DOHH2 (cell line): ENCODE measurements around the gene ZFYVE19.

Experiments
- H3F3A ChIP-seq: fragments of 200-600 bp; sonication (generic), shearing (Covaris generic); 2 replicates; pipeline ENCODE4 v1.6.0; 2016; ENCODE audit warnings: antibody characterized with exemption, mild to moderate bottlenecking; ENCODE audit not compliant: control insufficient read depth, insufficient read depth
- H3K27ac ChIP-seq: fragments of 200-600 bp; sonication (generic); 2 replicates; pipeline ENCODE4 v1.5.1; 2014; ENCODE audit warnings: low read depth, mild to moderate bottlenecking, low read length, moderate library complexity
- H3K27me3 ChIP-seq: fragments of 200-600 bp; sonication (generic); 2 replicates; pipeline ENCODE4 v1.6.1; 2014; ENCODE audit warnings: mild to moderate bottlenecking, low read length, mixed read lengths; ENCODE audit not compliant: control insufficient read depth
- H3K36me3 ChIP-seq: fragments of 200-600 bp; sonication (generic); 2 replicates; pipeline ENCODE4 v1.6.1; 2014; ENCODE audit warnings: mild to moderate bottlenecking, low read length, moderate library complexity, mixed read lengths; ENCODE audit not compliant: control insufficient read depth
- H3K4me1 ChIP-seq: fragments of 200-600 bp; sonication (generic); 2 replicates; pipeline ENCODE4 v1.6.1; 2014; ENCODE audit warnings: mild to moderate bottlenecking, low read length, mixed read lengths; ENCODE audit not compliant: control insufficient read depth
- H3K4me2 ChIP-seq: fragments of 200-600 bp; sonication (generic); 2 replicates; pipeline ENCODE4 v1.6.0; 2014; ENCODE audit warnings: mild to moderate bottlenecking, low read length, moderate library complexity
- H3K4me3 ChIP-seq: fragments of 200-600 bp; sonication (generic); 2 replicates; pipeline ENCODE4 v1.5.1; 2014; ENCODE audit warnings: mild to moderate bottlenecking, low read length, mixed read lengths
- H3K79me2 ChIP-seq: fragments of 200-600 bp; sonication (generic); 2 replicates; pipeline ENCODE4 v1.6.1; 2014; ENCODE audit warnings: mild to moderate bottlenecking, low read length, mixed read lengths; ENCODE audit not compliant: control insufficient read depth
- H3K9me2 ChIP-seq: fragments of 200-600 bp; sonication (generic); replicated peaks from 2 replicates; pipeline ENCODE4 v1.6.1; 2014; ENCODE audit warnings: mild to moderate bottlenecking, low read length, mixed read lengths; ENCODE audit not compliant: control insufficient read depth
- H3K9me3 ChIP-seq: fragments of 200-600 bp; sonication (generic); 2 replicates; pipeline ENCODE4 v1.6.1; 2014; ENCODE audit warnings: antibody characterized with exemption, low read length, mixed read lengths; ENCODE audit not compliant: control insufficient read depth, insufficient read depth
- H4K20me1 ChIP-seq: fragments of 200-600 bp; sonication (generic); 2 replicates; pipeline ENCODE4 v1.6.0; 2014; ENCODE audit warnings: low read depth, mild to moderate bottlenecking, antibody characterized with exemption, low read length, moderate library complexity; ENCODE audit not compliant: control insufficient read depth, insufficient read depth
- CTCF ChIP-seq: fragments of 200-600 bp; sonication (generic); IDR thresholded peaks from one replicate; pipeline ENCODE4 v1.5.1; 2014; ENCODE audit warnings: antibody characterized with exemption, mild to moderate bottlenecking, low read depth, low read length; ENCODE audit not compliant: poor library complexity, severe bottlenecking
- EZH2phosphoT487 ChIP-seq: fragments of 200-600 bp; sonication (generic); IDR thresholded peaks from 2 replicates; pipeline ENCODE4 v1.6.1; 2017; ENCODE audit warnings: borderline replicate concordance, mild to moderate bottlenecking, antibody characterized with exemption, low read length, moderate library complexity, mixed read lengths

The ZFYVE19 gene

GRCh38 chr15:40807028-40807887 lies at the start of gene ZFYVE19, which contains the start of gene DNAJC17:
Gene ZFYVE19 (plus strand): TSS chr15:40807089. CDS start chr15:40807590, 501 bp downstream.
Gene DNAJC17 (minus strand): TSS chr15:40807473. CDS start chr15:40807446, 27 bp downstream.
- Histone ChIP-seq H3F3A (no peaks in the 10 kb centered on the region), H3K4me2 (peak within 1 kb of the TSS; percentile 97), H3K4me1 (peaks cover 23% of the 10 kb centered on the region), H3K27me3 (no peaks in the 10 kb centered on the region), H3K36me3 (peaks cover 15% of the 10 kb centered on the region), H4K20me1 (no peaks in the 10 kb centered on the region), H3K79me2 (peaks cover 38% of the 10 kb centered on the region), H3K9me3 (no peaks in the 10 kb centered on the region), H3K27ac (peak within 1 kb of the TSS; percentile 83), H3K9me2 (no peaks in the 10 kb centered on the region), H3K4me3 (peak within 1 kb of the TSS; percentile 92)
- TF ChIP-seq EZH2phosphoT487 (no peak), CTCF (peak; percentile 19)

GRCh38 chr15:40759961-40760360 lies 46.9 kb upstream of the ZFYVE19 start:
- H3K4me2 ChIP-seq, result peak overlapping the region; percentile 2; the same call in 1 of the 2 replicates
- H3K27ac ChIP-seq, result no peak overlapping the region
- peaks cover 6% of the 10 kb centered on the region for H3K36me3 ChIP-seq
- no peaks in the 10 kb centered on the region for H3K27me3 ChIP-seq
- no peaks in the 10 kb centered on the region for H3K9me3 ChIP-seq
- peaks cover 73% of the 10 kb centered on the region for H3K4me1 ChIP-seq
- no peaks in the 10 kb centered on the region for H3K9me2 ChIP-seq
- H4K20me1 ChIP-seq, result no peaks in the 10 kb centered on the region
- no peak overlapping the region for H3K4me3 ChIP-seq
- TF ChIP-seq EZH2phosphoT487 (no peak), CTCF (no peak)
- peaks cover 30% of the 10 kb centered on the region for H3F3A ChIP-seq
- peaks cover 11% of the 10 kb centered on the region for H3K79me2 ChIP-seq

- H3K4me2 ChIP-seq, result peak overlapping the region; percentile 90
- peaks cover 40% of the 10 kb centered on the region for H3K79me2 ChIP-seq
- H3K9me3 ChIP-seq, result no peaks in the 10 kb centered on the region
- H3K4me3 ChIP-seq, result peak overlapping the region; percentile 78
- H3K36me3 ChIP-seq, result peaks cover 36% of the 10 kb centered on the region
- TF ChIP-seq EZH2phosphoT487, result no peak
- no peak for TF ChIP-seq CTCF
- H4K20me1 ChIP-seq, result no peaks in the 10 kb centered on the region
- peaks cover 34% of the 10 kb centered on the region for H3F3A ChIP-seq
- H3K4me1 ChIP-seq, result peaks cover 78% of the 10 kb centered on the region
- H3K27me3 ChIP-seq, result no peaks in the 10 kb centered on the region
- H3K27ac ChIP-seq, result peak overlapping the region; percentile 90
- H3K9me2 ChIP-seq, result no peaks in the 10 kb centered on the region
These were observed 43.7 kb upstream of the ZFYVE19 start for GRCh38 chr15:40762919-40763800.
